Measurements from ENCODE around the gene TCF7L2. TPM values are rescaled to one million over a fixed set of nuclear protein-coding genes. Genes with fewer than 3 reads are reported as not detected.

Gene TCF7L2
- total RNA-seq, 2 experiments from 2014 or later: 0.26 to 0.42 TPM

GRCh38 chr10:112973805-112974204 is 23.8 kb downstream of the TCF7L2 start:
- POLR2A ChIA-PET: no interaction called here
- Mint-ChIP-seq H3K36me3 (ENCODE audit: low read depth) (no peaks in the 10 kb centered on the region), H3K27me3 (ENCODE audit: low read depth) (peaks cover 62% of the 10 kb centered on the region), H3K27ac (no peak overlapping the region), H3K4me3 (no peak overlapping the region), H3K4me1 (ENCODE audit: low read depth) (no peaks in the 10 kb centered on the region), H3K9me3 (ENCODE audit: insufficient read depth) (no peaks in the 10 kb centered on the region)
- DNase-seq: no peak
- CTCF ChIA-PET: no interaction called here
- no peak for ATAC-seq

DNA sequence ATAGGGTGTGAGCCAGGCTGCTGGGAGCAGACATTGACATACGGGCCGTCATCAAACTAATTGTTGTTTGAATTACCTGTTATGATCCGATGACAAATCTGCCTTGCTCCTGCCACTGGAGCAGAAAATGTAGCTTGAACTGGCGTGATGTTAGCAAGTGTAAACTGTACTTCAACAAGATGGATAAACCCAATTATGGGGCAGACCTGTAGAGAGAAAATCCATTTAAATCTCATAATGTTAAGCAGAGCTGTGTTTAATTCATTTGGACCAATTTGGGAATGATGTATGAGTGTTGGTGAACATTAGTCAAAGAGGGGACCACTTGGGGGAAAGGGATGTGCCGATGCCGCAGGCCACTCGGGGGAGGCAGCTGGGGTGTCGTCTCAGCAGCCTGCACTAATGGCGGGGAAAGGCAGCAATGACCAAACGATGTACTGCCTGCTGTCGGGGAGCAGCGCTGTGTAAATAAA is 27.4 kb downstream of the TCF7L2 start:
- no peaks in the 10 kb centered on the region for H3K9me3 Mint-ChIP-seq (ENCODE audit: insufficient read depth)
- H3K4me3 Mint-ChIP-seq: no peak overlapping the region
- no peak for ATAC-seq
- H3K36me3 Mint-ChIP-seq (ENCODE audit: low read depth): no peaks in the 10 kb centered on the region
- no peak overlapping the region for H3K27ac Mint-ChIP-seq
- CTCF ChIA-PET: interaction anchor here (0.8 to 1.3 kb wide), 2 partner anchors 9 to 502 kb away, joined by 3 to 4 read pairs; no protein-coding TSS in a partner anchor
- peaks cover 57% of the 10 kb centered on the region for H3K27me3 Mint-ChIP-seq (ENCODE audit: low read depth)
- H3K4me1 Mint-ChIP-seq (ENCODE audit: low read depth): peaks cover 8% of the 10 kb centered on the region
- POLR2A ChIA-PET: no interaction called here
- no peak for DNase-seq

GRCh38 chr10:112979927-112980326 is 29.9 kb downstream of the TCF7L2 start:
- H3K27ac Mint-ChIP-seq: no peak overlapping the region
- H3K36me3 Mint-ChIP-seq (ENCODE audit: low read depth): no peaks in the 10 kb centered on the region
- peaks cover 62% of the 10 kb centered on the region for H3K27me3 Mint-ChIP-seq (ENCODE audit: low read depth)
- H3K4me3 Mint-ChIP-seq: no peak overlapping the region
- ChIA-PET CTCF (no interaction called here), POLR2A (no interaction called here)
- DNase-seq (no peak), ATAC-seq (no peak)
- H3K9me3 Mint-ChIP-seq (ENCODE audit: insufficient read depth): no peaks in the 10 kb centered on the region
- peaks cover 8% of the 10 kb centered on the region for H3K4me1 Mint-ChIP-seq (ENCODE audit: low read depth)

GRCh38 chr10:112980937-112981336 is 30.9 kb downstream of the TCF7L2 start:
- Mint-ChIP-seq H3K27me3 (ENCODE audit: low read depth) (peaks cover 64% of the 10 kb centered on the region), H3K4me1 (ENCODE audit: low read depth) (peaks cover 13% of the 10 kb centered on the region), H3K27ac (no peak overlapping the region), H3K36me3 (ENCODE audit: low read depth) (no peaks in the 10 kb centered on the region), H3K9me3 (ENCODE audit: insufficient read depth) (no peaks in the 10 kb centered on the region), H3K4me3 (no peak overlapping the region)
- no peak for DNase-seq
- ChIA-PET POLR2A (no interaction called here), CTCF (no interaction called here)
- no peak for ATAC-seq

- CTCF ChIA-PET: no interaction called here
- peak; percentile 53 for DNase-seq
- Mint-ChIP-seq H3K36me3 (ENCODE audit: low read depth) (no peaks in the 10 kb centered on the region), H3K4me3 (no peak overlapping the region), H3K4me1 (ENCODE audit: low read depth) (peaks cover 19% of the 10 kb centered on the region), H3K27ac (peak overlapping the region; percentile 17), H3K9me3 (ENCODE audit: insufficient read depth) (no peaks in the 10 kb centered on the region), H3K27me3 (ENCODE audit: low read depth) (peaks cover 64% of the 10 kb centered on the region)
- POLR2A ChIA-PET: no interaction called here
- ATAC-seq: peak; percentile 60
These were observed 31.5 kb downstream of the TCF7L2 start for GRCh38 chr10:112981553-112981952.

DNA sequence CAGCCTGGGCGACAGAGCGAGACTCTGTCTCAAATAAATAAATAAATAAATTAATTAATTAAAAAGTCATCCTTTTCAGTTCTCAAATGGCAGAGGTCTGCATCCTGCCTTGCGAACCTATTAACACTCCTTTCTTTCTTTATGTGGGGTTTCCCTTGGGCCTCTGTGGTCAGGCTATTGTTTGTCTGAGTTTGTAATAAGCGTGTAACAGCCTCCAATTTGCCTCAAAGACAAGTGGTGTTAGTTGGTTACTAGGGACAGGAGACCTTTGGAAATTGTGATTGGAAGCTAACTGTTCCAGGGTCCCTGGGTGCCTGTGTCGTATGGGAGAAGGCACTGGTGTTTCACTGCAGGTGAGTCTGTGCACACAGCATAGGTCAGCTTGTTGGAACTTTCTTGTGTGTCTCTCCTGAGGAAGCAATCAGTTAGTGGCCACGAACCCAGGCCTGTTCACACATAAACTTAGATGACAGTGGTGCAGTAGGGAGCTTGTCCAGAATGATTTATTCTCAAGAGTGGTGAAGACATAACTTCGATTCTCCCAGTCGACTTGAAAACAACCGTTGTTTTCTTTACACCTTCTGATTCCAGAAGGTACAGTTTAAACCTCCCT is 33.5 kb downstream of the TCF7L2 start:
- Mint-ChIP-seq H3K9me3 (ENCODE audit: insufficient read depth) (no peaks in the 10 kb centered on the region), H3K27me3 (ENCODE audit: low read depth) (peaks cover 68% of the 10 kb centered on the region), H3K27ac (no peak overlapping the region), H3K4me1 (ENCODE audit: low read depth) (peaks cover 19% of the 10 kb centered on the region), H3K36me3 (ENCODE audit: low read depth) (no peaks in the 10 kb centered on the region), H3K4me3 (no peak overlapping the region)
- no peak for DNase-seq
- ChIA-PET CTCF (no interaction called here), POLR2A (no interaction called here)
- ATAC-seq: no peak

GRCh38 chr10:112984756-112985155 is 34.7 kb downstream of the TCF7L2 start:
- no peak for ATAC-seq
- CTCF ChIA-PET: no interaction called here
- H3K27me3 Mint-ChIP-seq (ENCODE audit: low read depth): peaks cover 71% of the 10 kb centered on the region
- H3K36me3 Mint-ChIP-seq (ENCODE audit: low read depth): no peaks in the 10 kb centered on the region
- DNase-seq: no peak
- POLR2A ChIA-PET: no interaction called here
- H3K9me3 Mint-ChIP-seq (ENCODE audit: insufficient read depth): no peaks in the 10 kb centered on the region
- peaks cover 19% of the 10 kb centered on the region for H3K4me1 Mint-ChIP-seq (ENCODE audit: low read depth)
- H3K4me3 Mint-ChIP-seq: no peak overlapping the region
- no peak overlapping the region for H3K27ac Mint-ChIP-seq

GRCh38 chr10:112985690-112986543 is 35.9 kb downstream of the TCF7L2 start:
- ATAC-seq (no peak), DNase-seq (no peak)
- Mint-ChIP-seq H3K27ac (no peak overlapping the region), H3K4me3 (no peak overlapping the region), H3K4me1 (ENCODE audit: low read depth) (peaks cover 19% of the 10 kb centered on the region), H3K27me3 (ENCODE audit: low read depth) (peaks cover 68% of the 10 kb centered on the region), H3K36me3 (ENCODE audit: low read depth) (no peaks in the 10 kb centered on the region), H3K9me3 (ENCODE audit: insufficient read depth) (no peaks in the 10 kb centered on the region)
- ChIA-PET CTCF (no interaction called here), POLR2A (no interaction called here)

- no peak overlapping the region for H3K4me3 Mint-ChIP-seq
- ChIA-PET POLR2A (no interaction called here), CTCF (interaction anchor here (1.0 kb wide), 1 partner anchor 9 kb away, joined by 4 read pairs; no protein-coding TSS in a partner anchor)
- no peak overlapping the region for H3K27ac Mint-ChIP-seq
- H3K27me3 Mint-ChIP-seq (ENCODE audit: low read depth): peaks cover 64% of the 10 kb centered on the region
- DNase-seq (no peak), ATAC-seq (no peak)
- peaks cover 15% of the 10 kb centered on the region for H3K4me1 Mint-ChIP-seq (ENCODE audit: low read depth)
- H3K36me3 Mint-ChIP-seq (ENCODE audit: low read depth): no peaks in the 10 kb centered on the region
- H3K9me3 Mint-ChIP-seq (ENCODE audit: insufficient read depth): no peaks in the 10 kb centered on the region
These were observed 36.6 kb downstream of the TCF7L2 start for GRCh38 chr10:112986544-112987190.

DNA sequence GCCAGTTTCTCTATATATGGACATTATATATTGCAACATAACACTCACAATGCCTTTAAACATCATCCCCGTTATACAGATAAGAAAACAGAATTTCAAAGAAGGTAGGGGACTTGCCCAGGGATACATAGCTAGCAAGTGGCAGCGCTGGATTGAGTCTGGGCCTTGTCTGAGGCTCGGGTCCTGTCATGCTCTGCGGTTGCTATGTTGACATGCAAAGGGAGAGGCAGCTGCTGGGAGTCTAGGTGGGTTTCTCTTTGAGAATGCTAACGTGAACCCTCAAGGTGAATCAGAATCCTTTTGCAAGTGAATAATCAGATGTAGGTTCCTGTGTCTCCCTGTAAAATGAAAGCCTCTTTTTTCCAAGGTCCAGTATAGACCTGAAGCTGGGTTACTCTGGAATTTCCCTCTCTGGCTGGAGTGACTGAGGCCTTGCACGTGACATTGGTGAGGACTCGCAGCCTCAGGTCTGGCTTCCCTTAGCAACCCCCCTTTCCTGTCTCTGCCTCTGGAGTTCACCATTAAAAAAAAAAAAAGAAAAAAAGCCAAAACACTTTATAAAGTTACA is 38.9 kb downstream of the TCF7L2 start:
- H3K9me3 Mint-ChIP-seq (ENCODE audit: insufficient read depth): no peaks in the 10 kb centered on the region
- CTCF ChIA-PET: no interaction called here
- DNase-seq: no peak
- no peak overlapping the region for H3K4me3 Mint-ChIP-seq
- ATAC-seq: no peak
- H3K36me3 Mint-ChIP-seq (ENCODE audit: low read depth): no peaks in the 10 kb centered on the region
- POLR2A ChIA-PET: no interaction called here
- H3K27me3 Mint-ChIP-seq (ENCODE audit: low read depth): peaks cover 58% of the 10 kb centered on the region
- H3K4me1 Mint-ChIP-seq (ENCODE audit: low read depth): peaks cover 11% of the 10 kb centered on the region
- no peak overlapping the region for H3K27ac Mint-ChIP-seq

DNA sequence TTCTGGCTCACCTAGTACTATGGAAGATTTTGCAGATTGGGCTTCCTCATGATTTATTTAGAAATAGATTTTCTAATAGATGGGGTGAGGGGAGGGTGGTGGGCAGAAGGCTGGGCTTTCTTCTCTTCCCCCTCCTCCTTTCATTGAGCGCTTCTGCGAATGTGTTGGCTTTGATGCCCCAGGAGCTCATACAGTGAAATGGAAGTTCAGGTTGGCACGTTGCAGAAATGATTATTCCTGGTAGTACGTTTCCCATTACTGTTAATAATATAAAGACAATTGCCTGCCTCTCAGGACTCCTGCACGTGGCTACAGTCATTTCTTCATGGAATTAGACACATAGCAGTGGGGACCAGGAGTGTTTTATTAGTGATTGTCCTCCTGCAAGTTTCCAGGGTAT is 39.8 kb downstream of the TCF7L2 start:
- DNase-seq (no peak), ATAC-seq (no peak)
- H3K4me1 Mint-ChIP-seq (ENCODE audit: low read depth): peaks cover 11% of the 10 kb centered on the region
- no peak overlapping the region for H3K4me3 Mint-ChIP-seq
- H3K36me3 Mint-ChIP-seq (ENCODE audit: low read depth): no peaks in the 10 kb centered on the region
- ChIA-PET CTCF (no interaction called here), POLR2A (no interaction called here)
- no peaks in the 10 kb centered on the region for H3K9me3 Mint-ChIP-seq (ENCODE audit: insufficient read depth)
- H3K27ac Mint-ChIP-seq: no peak overlapping the region
- peaks cover 56% of the 10 kb centered on the region for H3K27me3 Mint-ChIP-seq (ENCODE audit: low read depth)

DNA sequence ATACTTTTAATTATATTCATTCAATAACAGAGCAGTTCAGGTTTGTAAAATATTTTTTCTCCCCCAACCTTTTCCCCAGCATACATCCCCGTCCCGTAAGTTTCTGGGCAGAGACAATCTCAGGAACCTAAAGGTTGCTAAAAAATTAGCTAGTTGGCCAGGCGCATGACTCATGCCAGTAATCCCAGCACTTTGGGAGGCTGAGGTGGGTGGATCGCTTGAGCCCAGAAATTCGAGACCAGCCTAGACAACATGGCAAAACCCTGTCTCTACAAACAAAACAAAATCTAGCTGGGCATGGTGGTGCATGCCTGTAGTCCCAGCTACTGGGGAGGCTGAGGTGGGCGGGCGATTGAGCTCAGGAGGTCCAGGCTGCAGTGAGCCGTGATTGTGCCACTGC is 40.2 kb downstream of the TCF7L2 start:
- DNase-seq: no peak
- POLR2A ChIA-PET: no interaction called here
- no peaks in the 10 kb centered on the region for H3K9me3 Mint-ChIP-seq (ENCODE audit: insufficient read depth)
- no peak overlapping the region for H3K27ac Mint-ChIP-seq
- H3K4me3 Mint-ChIP-seq: no peak overlapping the region
- peaks cover 56% of the 10 kb centered on the region for H3K27me3 Mint-ChIP-seq (ENCODE audit: low read depth)
- H3K36me3 Mint-ChIP-seq (ENCODE audit: low read depth): no peaks in the 10 kb centered on the region
- peaks cover 11% of the 10 kb centered on the region for H3K4me1 Mint-ChIP-seq (ENCODE audit: low read depth)
- CTCF ChIA-PET: no interaction called here
- ATAC-seq: no peak

All from activated CD8-positive, alpha-beta T cell treated with anti-CD3 and anti-CD28 coated beads, Interleukin-2, amount 10 ng/mL, durations not matched to agents 7 days and 5 days (primary cell).